Neural progenitor cell (in vitro differentiated cells): ENCODE data around the gene PRKAG2.

Source experiments
- EZH2 ChIP-seq: fragments of 200-600 bp; sonication (generic); IDR thresholded peaks from 2 replicates; pipeline ENCODE4 v1.6.1; 2017; ENCODE audit warnings: antibody characterized with exemption, mild to moderate bottlenecking, moderate library complexity
- TF ChIP-seq, protein P1 (sequence below): fragments of 200-600 bp; sonication (generic); IDR thresholded peaks from 2 replicates; pipeline ENCODE4 v1.5.1; 2017; ENCODE audit warnings: antibody characterized with exemption, mild to moderate bottlenecking

DNA sequence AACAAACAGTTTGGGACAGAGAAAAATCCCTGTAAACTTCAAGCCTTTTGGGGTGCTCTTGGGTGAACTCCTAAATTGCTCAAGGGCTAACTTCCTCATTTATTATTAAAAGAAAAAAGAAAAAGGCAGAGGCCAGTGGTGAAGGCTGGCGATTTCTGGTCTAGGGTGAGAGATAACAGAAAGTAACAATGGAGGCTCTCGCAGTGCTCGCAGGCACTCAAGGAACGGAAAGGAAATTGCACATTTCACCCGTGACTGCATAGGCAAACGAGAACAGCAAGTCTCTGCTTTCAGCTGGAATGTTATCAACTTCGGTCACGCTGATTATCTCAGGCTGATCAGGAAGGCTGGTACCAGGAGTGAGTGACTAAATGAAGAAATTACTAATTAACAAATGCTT is 70.7 kb downstream of the PRKAG2 start:
- TF ChIP-seq, protein P1, sequence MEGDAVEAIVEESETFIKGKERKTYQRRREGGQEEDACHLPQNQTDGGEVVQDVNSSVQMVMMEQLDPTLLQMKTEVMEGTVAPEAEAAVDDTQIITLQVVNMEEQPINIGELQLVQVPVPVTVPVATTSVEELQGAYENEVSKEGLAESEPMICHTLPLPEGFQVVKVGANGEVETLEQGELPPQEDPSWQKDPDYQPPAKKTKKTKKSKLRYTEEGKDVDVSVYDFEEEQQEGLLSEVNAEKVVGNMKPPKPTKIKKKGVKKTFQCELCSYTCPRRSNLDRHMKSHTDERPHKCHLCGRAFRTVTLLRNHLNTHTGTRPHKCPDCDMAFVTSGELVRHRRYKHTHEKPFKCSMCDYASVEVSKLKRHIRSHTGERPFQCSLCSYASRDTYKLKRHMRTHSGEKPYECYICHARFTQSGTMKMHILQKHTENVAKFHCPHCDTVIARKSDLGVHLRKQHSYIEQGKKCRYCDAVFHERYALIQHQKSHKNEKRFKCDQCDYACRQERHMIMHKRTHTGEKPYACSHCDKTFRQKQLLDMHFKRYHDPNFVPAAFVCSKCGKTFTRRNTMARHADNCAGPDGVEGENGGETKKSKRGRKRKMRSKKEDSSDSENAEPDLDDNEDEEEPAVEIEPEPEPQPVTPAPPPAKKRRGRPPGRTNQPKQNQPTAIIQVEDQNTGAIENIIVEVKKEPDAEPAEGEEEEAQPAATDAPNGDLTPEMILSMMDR = no peak
- TF ChIP-seq EZH2 = no peak
